ENCODE data around the gene ERVW-1.
"Not testable (repeated sequence)": the region's sequence is repeated elsewhere in the genome, so short reads cannot be mapped to it uniquely, and the experiment has no call there.

DNA sequence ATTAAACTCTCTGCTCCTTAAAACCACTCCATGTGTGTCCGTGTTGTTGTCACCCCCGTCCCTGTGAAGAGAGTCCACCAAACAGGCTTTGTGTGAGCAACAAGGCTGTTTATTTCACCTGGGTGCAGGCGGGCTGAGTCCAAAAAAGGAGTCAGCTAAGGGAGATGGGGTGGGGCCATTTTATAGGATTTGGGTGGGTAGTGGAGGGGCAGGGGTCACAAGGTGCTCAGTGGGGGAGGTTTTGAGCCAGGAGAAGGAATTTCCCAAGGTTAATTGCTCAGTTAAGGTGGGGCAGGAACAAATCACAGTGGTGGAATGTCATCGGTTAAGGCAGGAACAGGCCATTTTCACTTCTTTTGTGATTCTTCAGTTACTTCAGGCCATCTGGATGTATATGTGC is 1.4 kb upstream of the ERVW-1 start:
- TF ChIP-seq, protein P1, sequence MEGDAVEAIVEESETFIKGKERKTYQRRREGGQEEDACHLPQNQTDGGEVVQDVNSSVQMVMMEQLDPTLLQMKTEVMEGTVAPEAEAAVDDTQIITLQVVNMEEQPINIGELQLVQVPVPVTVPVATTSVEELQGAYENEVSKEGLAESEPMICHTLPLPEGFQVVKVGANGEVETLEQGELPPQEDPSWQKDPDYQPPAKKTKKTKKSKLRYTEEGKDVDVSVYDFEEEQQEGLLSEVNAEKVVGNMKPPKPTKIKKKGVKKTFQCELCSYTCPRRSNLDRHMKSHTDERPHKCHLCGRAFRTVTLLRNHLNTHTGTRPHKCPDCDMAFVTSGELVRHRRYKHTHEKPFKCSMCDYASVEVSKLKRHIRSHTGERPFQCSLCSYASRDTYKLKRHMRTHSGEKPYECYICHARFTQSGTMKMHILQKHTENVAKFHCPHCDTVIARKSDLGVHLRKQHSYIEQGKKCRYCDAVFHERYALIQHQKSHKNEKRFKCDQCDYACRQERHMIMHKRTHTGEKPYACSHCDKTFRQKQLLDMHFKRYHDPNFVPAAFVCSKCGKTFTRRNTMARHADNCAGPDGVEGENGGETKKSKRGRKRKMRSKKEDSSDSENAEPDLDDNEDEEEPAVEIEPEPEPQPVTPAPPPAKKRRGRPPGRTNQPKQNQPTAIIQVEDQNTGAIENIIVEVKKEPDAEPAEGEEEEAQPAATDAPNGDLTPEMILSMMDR (optimal IDR thresholded peaks at IDR 0.05 in 1 of 3, IDR thresholded peaks at IDR 0.05 in 1 of 3, conservative IDR thresholded peaks at IDR 0.05 in 1 of 3; ENCODE audit: extremely low read depth in 1 of 3, insufficient read depth in 2 of 3, low read length in 3 of 3): not testable (repeated sequence)
- TF ChIP-seq EZH2 (IDR thresholded peaks at IDR 0.05; ENCODE audit: low read length): not testable (repeated sequence)

Measured in keratinocyte (primary cell).